H1 (cell line): ENCODE data around the gene ATXN2L. TPM values are rescaled to one million over a fixed set of nuclear protein-coding genes. Genes with fewer than 3 reads are reported as not detected.
A peak's percentile ranks its signal among the peaks of the same experiment; 100 is the strongest.

Experiments
- CTCF ChIA-PET: fragments of 300-600 bp; sonication (Branson Sonifier 250); formaldehyde crosslinking; loops from one replicate; lab custom pipeline; 2021; ENCODE audit not compliant: partially characterized antibody; lab: Charles Lee
- POLR2A ChIA-PET: fragments of 300-600 bp; sonication (Branson Sonifier 250); formaldehyde crosslinking; loops from one replicate; lab custom pipeline; 2021; ENCODE audit warnings: inconsistent platforms; ENCODE audit not compliant: partially characterized antibody; lab: Charles Lee
- DNase-seq, 2 experiments: peaks; one replicate each; pipeline versions ENCODE4 v3.0.0 to v3.0.0-alpha.2; 2010 to 2022; ENCODE audit warnings: low spot score in 2 of 2, low read depth in 1 of 2, mixed read lengths in 1 of 2
- FAIRE-seq: peaks from 2 replicates; lab custom pipeline; 2011; peaks lifted over from hg19 to GRCh38; lab: Jason Lieb, UNC
- H2AFZ ChIP-seq: 2 replicates; pipeline ENCODE4 v1.8.1; 2012; ENCODE audit warnings: low read length, inconsistent platforms
- H2AK5ac ChIP-seq: 2 replicates; pipeline ENCODE4 v1.6.1; 2013; ENCODE audit warnings: low read depth, low read length
- H2BK120ac ChIP-seq: replicated peaks from 2 replicates; pipeline ENCODE3; 2013; ENCODE audit warnings: low read depth, low read length, inconsistent platforms
- H2BK12ac ChIP-seq: 2 replicates; pipeline ENCODE4 v1.6.1; 2013; ENCODE audit warnings: low read depth, low read length
- H2BK15ac ChIP-seq: 2 replicates; pipeline ENCODE4 v1.6.1; 2013; ENCODE audit warnings: low read length
- H2BK20ac ChIP-seq: 2 replicates; pipeline ENCODE4 v1.6.1; 2013; ENCODE audit warnings: low read length
- H2BK5ac ChIP-seq: 2 replicates; pipeline ENCODE4 v1.6.1; 2013; ENCODE audit warnings: low read depth, low read length
- H3K14ac ChIP-seq: 2 replicates; pipeline ENCODE4 v1.6.1; 2013; ENCODE audit warnings: inconsistent platforms; ENCODE audit not compliant: insufficient read length
- H3K18ac ChIP-seq: 2 replicates; pipeline ENCODE4 v1.6.1; 2013; ENCODE audit warnings: low read length; ENCODE audit errors: extremely low read depth
- H3K23ac ChIP-seq: 2 replicates; pipeline ENCODE4 v1.6.1; 2013; ENCODE audit warnings: inconsistent platforms; ENCODE audit not compliant: insufficient read length
- H3K23me2 ChIP-seq: 2 replicates; pipeline ENCODE4 v1.6.1; 2013; ENCODE audit warnings: low read depth, low read length
- H3K27ac ChIP-seq: 2 replicates; pipeline ENCODE4 v1.6.1; 2011; ENCODE audit warnings: low read depth, low read length, inconsistent platforms
- H3K27me3 ChIP-seq, 4 experiments: replicated peaks in 1 of 4; 1 replicate in 1 of 4; 2 replicates in 3 of 4; pipeline versions ENCODE4 v1.6.1 to v1.8.1; 2011 to 2013; ENCODE audit warnings: low read length in 3 of 4, mild to moderate bottlenecking in 3 of 4, inconsistent platforms in 2 of 4, mixed read lengths in 2 of 4, moderate library complexity in 1 of 4; ENCODE audit not compliant: control insufficient read depth in 3 of 4, insufficient read depth in 3 of 4; ENCODE audit errors: extremely low read depth in 1 of 4
- H3K36me3 ChIP-seq, 4 experiments: 2 replicates each; pipeline versions ENCODE4 v1.6.1 to v1.8.1; 2011 to 2013; ENCODE audit warnings: mild to moderate bottlenecking in 4 of 4, low read length in 3 of 4, moderate library complexity in 2 of 4, control low read depth in 1 of 4, inconsistent platforms in 1 of 4; ENCODE audit not compliant: insufficient read depth in 4 of 4, control insufficient read depth in 2 of 4
- H3K4ac ChIP-seq: replicated peaks from 2 replicates; pipeline ENCODE3; 2013; ENCODE audit warnings: low read length, low read depth, mixed read lengths, inconsistent platforms; ENCODE audit not compliant: insufficient read length
- H3K4me1 ChIP-seq, 4 experiments: replicated peaks in 1 of 4; 1 replicate in 1 of 4; 2 replicates in 3 of 4; pipeline versions ENCODE4 v1.6.1 to v1.8.1; 2011 to 2013; ENCODE audit warnings: low read length in 3 of 4, inconsistent platforms in 2 of 4, mixed read lengths in 1 of 4; ENCODE audit not compliant: insufficient read depth in 4 of 4, control insufficient read depth in 3 of 4
- H3K4me2 ChIP-seq, 2 experiments: 2 replicates each; pipeline versions ENCODE4 v1.6.1 to v1.8.1; 2011 to 2013; ENCODE audit warnings: low read depth in 2 of 2, low read length in 2 of 2, control low read depth in 1 of 2, inconsistent platforms in 1 of 2, mild to moderate bottlenecking in 1 of 2; ENCODE audit not compliant: insufficient read depth in 1 of 2
- H3K4me3 ChIP-seq, 4 experiments: fragments of 200-600, 300-600 bp in 1 of 4; sonication (generic), shearing (Covaris generic), sonication (Bioruptor Twin) in 1 of 4; 2 replicates each; pipeline versions ENCODE4 v1.5.1 to v1.8.1; 2011 to 2016; ENCODE audit warnings: low read length in 4 of 4, low read depth in 3 of 4, control low read depth in 2 of 4, inconsistent platforms in 2 of 4, mild to moderate bottlenecking in 2 of 4, mixed read lengths in 1 of 4, moderate library complexity in 1 of 4; ENCODE audit not compliant: insufficient read depth in 2 of 4; ENCODE audit errors: extremely low read depth in 1 of 4
- H3K56ac ChIP-seq: replicated peaks from 2 replicates; pipeline ENCODE3; 2013; ENCODE audit warnings: low read depth, mild to moderate bottlenecking, mixed read lengths, low read length, inconsistent platforms; ENCODE audit not compliant: insufficient read length
- H3K79me1 ChIP-seq: 2 replicates; pipeline ENCODE4 v1.6.1; 2013; ENCODE audit warnings: low read depth, low read length, control low read depth
- H3K79me2 ChIP-seq, 2 experiments: 2 replicates each; pipeline versions ENCODE4 v1.6.1 to v1.8.1; 2012 to 2013; ENCODE audit warnings: low read length in 2 of 2, mild to moderate bottlenecking in 2 of 2, inconsistent platforms in 1 of 2; ENCODE audit not compliant: insufficient read depth in 2 of 2, control insufficient read depth in 1 of 2
- H3K9ac ChIP-seq, 4 experiments: replicated peaks in 1 of 4; 1 replicate in 1 of 4; 2 replicates in 3 of 4; pipeline versions ENCODE4 v1.6.1 to v1.8.1; 2011 to 2013; ENCODE audit warnings: low read depth in 3 of 4, low read length in 3 of 4, control low read depth in 2 of 4, mild to moderate bottlenecking in 2 of 4, moderate library complexity in 2 of 4, inconsistent platforms in 1 of 4; ENCODE audit errors: extremely low read depth in 1 of 4
- H3K9me3 ChIP-seq, 2 experiments: 2 replicates each; pipeline versions ENCODE4 v1.6.1 to v1.8.1; 2012 to 2013; ENCODE audit warnings: mild to moderate bottlenecking in 2 of 2, moderate library complexity in 2 of 2, control low read depth in 1 of 2, inconsistent platforms in 1 of 2, low read depth in 1 of 2, low read length in 1 of 2, mixed read lengths in 1 of 2; ENCODE audit not compliant: insufficient read depth in 2 of 2
- H4K20me1 ChIP-seq, 2 experiments: replicated peaks in 1 of 2; 2 replicates each; pipeline versions ENCODE3 to v1.8.1; 2011 to 2013; ENCODE audit warnings: inconsistent platforms in 2 of 2, low read length in 2 of 2, mild to moderate bottlenecking in 1 of 2; ENCODE audit not compliant: insufficient read depth in 2 of 2, control insufficient read depth in 1 of 2
- H4K5ac ChIP-seq: 2 replicates; pipeline ENCODE4 v1.6.1; 2013; ENCODE audit warnings: low read length, low read depth, mixed read lengths, inconsistent platforms; ENCODE audit not compliant: insufficient read length
- H4K8ac ChIP-seq: 2 replicates; pipeline ENCODE4 v1.8.0; 2013; ENCODE audit warnings: mild to moderate bottlenecking, moderate library complexity, low read length, inconsistent platforms; ENCODE audit not compliant: insufficient read depth; ENCODE audit errors: extremely low read depth
- H4K91ac ChIP-seq: replicated peaks from 2 replicates; pipeline ENCODE3; 2013; ENCODE audit warnings: low read length, mixed read lengths, inconsistent platforms; ENCODE audit not compliant: insufficient read length
- CEBPB ChIP-seq: IDR thresholded peaks from 2 replicates; pipeline ENCODE4 v1.6.1; 2012; ENCODE audit warnings: low read depth, low read length
- EP300 ChIP-seq, 2 experiments: IDR thresholded peaks; 1 replicate in 1 of 2; 2 replicates in 1 of 2; pipeline ENCODE4 v1.6.1; 2011 to 2012; ENCODE audit warnings: low read depth in 2 of 2, low read length in 2 of 2, mild to moderate bottlenecking in 2 of 2, borderline replicate concordance in 1 of 2, inconsistent platforms in 1 of 2, moderate library complexity in 1 of 2
- KDM4A ChIP-seq: IDR thresholded peaks from one replicate; pipeline ENCODE4 v1.7.1; 2012; ENCODE audit warnings: low read depth, mild to moderate bottlenecking, moderate library complexity, low read length, inconsistent platforms; ENCODE audit not compliant: severe bottlenecking
- POLR2A ChIP-seq, 2 experiments: IDR thresholded peaks; 1 replicate in 1 of 2; 2 replicates in 1 of 2; pipeline ENCODE4 v1.6.1; 2011; ENCODE audit warnings: low read depth in 2 of 2, low read length in 2 of 2, mild to moderate bottlenecking in 2 of 2; ENCODE audit errors: control extremely low read depth in 1 of 2
- USF2 ChIP-seq: IDR thresholded peaks from 2 replicates; pipeline ENCODE4 v1.6.1; 2011; ENCODE audit warnings: low read length, improper control_type of control experiment
- WGBS, 2 experiments: shearing (Covaris generic) in 1 of 2; methylation state at CpG; one replicate each; pipeline versions ENCODE4 v1.1.6 to v1.1.7; 2013 to 2015; ENCODE audit warnings: low lambda C conversion rate in 2 of 2, mixed read lengths in 2 of 2, inconsistent platforms in 1 of 2, low coverage in 1 of 2, missing lambda C conversion rate in 1 of 2; ENCODE audit not compliant: insufficient replicate concordance in 2 of 2, insufficient coverage in 1 of 2, insufficient read length in 1 of 2; ENCODE audit errors: extremely low coverage in 1 of 2, missing lambda C conversion rate in 1 of 2; 5-methylcytosine and 5-hydroxymethylcytosine counted together
- polyA plus RNA-seq, 7 experiments: library from polyadenylated mRNA; depleted of rRNA in 3 of 7; stranded (reverse) in 5 of 7; unstranded in 2 of 7; fragments of >200 nt in 5 of 7; fragments of 200-250 nt in 2 of 7; gene quantifications; 1 replicate in 5 of 7; 2 replicates in 1 of 7; 4 replicates in 1 of 7; pipeline versions ENCODE4 v1.2.1 to v1.2.3, GENCODE V29; 2011 to 2013; ENCODE audit warnings: missing spikeins in 2 of 7, mixed read lengths in 2 of 7
- total RNA-seq: library from RNA; stranded (reverse); fragmentation: NEBNext Ultra II Directional; extraction: Animal tissue kit (Norgen Biotek cat#: 25700); gene quantifications from 2 replicates; pipeline ENCODE4 v1.2.1, GENCODE V29; 2021
- TF ChIP-seq, protein P1 (sequence below): IDR thresholded peaks from 2 replicates; pipeline ENCODE4 v1.6.1; 2012; ENCODE audit warnings: inconsistent platforms

Gene ATXN2L
- total and polyA plus RNA-seq, 2 of the 8 experiments (the other 6 are each of a cell fraction or from before 2014, with no cell fraction given) = 79.1 to 227 TPM

- Histone ChIP-seq H3K4ac (no peak overlapping the region), H2AFZ (no peak overlapping the region), H4K20me1 (peaks cover 2 to 10% of the 10 kb centered on the region in 2 experiments), H3K4me1 (peaks cover 0 to 8% (median 3%) of the 10 kb centered on the region in 4 experiments; a peak in 6 of 7 replicates), H3K79me2 (peaks cover 3 to 19% of the 10 kb centered on the region in 2 experiments; a peak in 3 of 4 replicates), H3K9me3 (no peaks in the 10 kb centered on the region), H4K5ac (no peak overlapping the region), H2BK15ac (no peak overlapping the region), H3K27me3 (no peaks in the 10 kb centered on the region), H4K8ac (peak overlapping the region; percentile 74; the same call in 1 of the 2 replicates), H2BK12ac (no peak overlapping the region), H3K56ac (no peak overlapping the region), H3K36me3 (peaks cover 18 to 33% (median 28%) of the 10 kb centered on the region in 4 experiments), H2BK20ac (no peak overlapping the region), H3K23ac (no peak overlapping the region), H2BK5ac (no peak overlapping the region), H3K79me1 (peaks cover 18% of the 10 kb centered on the region), H2AK5ac (no peak overlapping the region), H3K27ac (no peak overlapping the region), H3K4me3 (no peak overlapping the region), H3K23me2 (peaks cover 8% of the 10 kb centered on the region), H3K9ac (no peak overlapping the region), H3K4me2 (no peak overlapping the region; a peak in 1 of 4 replicates), H3K14ac (no peak overlapping the region), H4K91ac (no peak overlapping the region), H2BK120ac (no peak overlapping the region), H3K18ac (no peak overlapping the region)
- CTCF ChIA-PET = interaction anchor here (0.8 to 5.3 kb wide), 6 partner anchors 10 to 81 kb away, joined by 3 to 42 read pairs (median 9); partner anchors contain the start of gene TUFM
- TF ChIP-seq CEBPB = no peak
- TF ChIP-seq USF2 = no peak
- no peak for TF ChIP-seq POLR2A (IDR thresholded peaks at IDR 0.05; ENCODE audit: control extremely low read depth in 1 of 2, low read depth in 2 of 2, low read length in 2 of 2)
- no peak for TF ChIP-seq KDM4A
- TF ChIP-seq EP300 (IDR thresholded peaks at IDR 0.05; ENCODE audit: borderline replicate concordance in 1 of 2, low read depth in 2 of 2, low read length in 2 of 2) = no peak
- TF ChIP-seq, protein P1, sequence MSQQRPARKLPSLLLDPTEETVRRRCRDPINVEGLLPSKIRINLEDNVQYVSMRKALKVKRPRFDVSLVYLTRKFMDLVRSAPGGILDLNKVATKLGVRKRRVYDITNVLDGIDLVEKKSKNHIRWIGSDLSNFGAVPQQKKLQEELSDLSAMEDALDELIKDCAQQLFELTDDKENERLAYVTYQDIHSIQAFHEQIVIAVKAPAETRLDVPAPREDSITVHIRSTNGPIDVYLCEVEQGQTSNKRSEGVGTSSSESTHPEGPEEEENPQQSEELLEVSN = peak; percentile 27; the same call in 1 of the 2 replicates
- FAIRE-seq (no peak), DNase-seq (no peak)
- POLR2A ChIA-PET = interaction anchor here (0.6 to 7.5 kb wide), 11 partner anchors 8 to 85 kb away, joined by 3 to 159 read pairs (median 7); partner anchors contain the start of genes ATP2A1, ATXN2L, NFATC2IP and RABEP2
- 88% methylated on average over 8 of the region's 32 CpGs; no CpG with 5 or more reads in 1 of the 2 experiments for WGBS, 2 experiments
These were observed 43.1 kb downstream of the ATXN2L start for GRCh38 chr16:28865722-28866453.
